ENCODE data around the gene NUCB2.
"Not testable (repeated sequence)": the region's sequence is repeated elsewhere in the genome, so short reads cannot be mapped to it uniquely, and the experiment has no call there.

Gene NUCB2

DNA sequence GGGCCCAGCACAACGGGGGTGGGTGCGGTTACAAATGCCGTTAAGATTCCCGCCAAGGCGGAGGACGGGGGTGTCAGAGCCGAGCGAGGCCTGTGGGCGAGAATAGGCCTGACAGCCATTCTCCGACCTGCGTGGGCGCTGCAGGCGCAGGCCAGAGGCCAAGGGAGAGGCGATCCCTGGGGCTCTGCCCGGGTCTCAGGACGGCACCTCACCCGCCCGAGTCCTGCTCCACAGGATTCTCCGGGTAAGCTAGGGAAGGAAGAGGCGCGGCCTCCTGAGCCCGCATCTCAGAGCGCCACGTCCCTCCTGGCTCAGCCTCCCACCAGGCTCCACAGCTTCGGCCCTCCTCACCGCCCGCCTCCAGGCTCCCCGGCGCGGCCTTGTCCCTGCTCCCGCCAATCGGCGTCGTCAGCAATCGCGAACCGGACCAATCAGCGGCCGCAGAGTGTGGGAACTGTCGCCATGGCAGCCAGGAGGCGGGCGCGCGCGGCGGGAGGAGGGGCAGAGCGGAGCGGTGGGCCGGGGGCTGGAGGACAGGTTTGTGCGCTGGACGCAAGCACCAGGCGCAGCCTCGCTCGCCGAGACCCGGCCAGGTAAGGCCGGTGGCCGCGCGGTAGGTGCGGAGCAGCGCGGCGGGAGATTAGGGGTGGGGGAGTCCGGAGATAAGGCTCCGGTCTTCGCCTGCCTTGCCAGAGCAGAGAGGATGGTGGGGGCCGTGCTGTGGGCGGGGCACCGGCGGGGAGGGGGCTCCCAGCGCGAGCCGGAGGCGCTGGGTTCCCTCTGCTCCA lies at the start of gene NUCB2:
TSS of gene NUCB2 (plus strand) at position 504 of the 788 bp plus-strand sequence. CDS start 18,585 bp downstream, outside the sequence.
- peak; percentile 98 to 99 (median 98) for DNase-seq

DNA sequence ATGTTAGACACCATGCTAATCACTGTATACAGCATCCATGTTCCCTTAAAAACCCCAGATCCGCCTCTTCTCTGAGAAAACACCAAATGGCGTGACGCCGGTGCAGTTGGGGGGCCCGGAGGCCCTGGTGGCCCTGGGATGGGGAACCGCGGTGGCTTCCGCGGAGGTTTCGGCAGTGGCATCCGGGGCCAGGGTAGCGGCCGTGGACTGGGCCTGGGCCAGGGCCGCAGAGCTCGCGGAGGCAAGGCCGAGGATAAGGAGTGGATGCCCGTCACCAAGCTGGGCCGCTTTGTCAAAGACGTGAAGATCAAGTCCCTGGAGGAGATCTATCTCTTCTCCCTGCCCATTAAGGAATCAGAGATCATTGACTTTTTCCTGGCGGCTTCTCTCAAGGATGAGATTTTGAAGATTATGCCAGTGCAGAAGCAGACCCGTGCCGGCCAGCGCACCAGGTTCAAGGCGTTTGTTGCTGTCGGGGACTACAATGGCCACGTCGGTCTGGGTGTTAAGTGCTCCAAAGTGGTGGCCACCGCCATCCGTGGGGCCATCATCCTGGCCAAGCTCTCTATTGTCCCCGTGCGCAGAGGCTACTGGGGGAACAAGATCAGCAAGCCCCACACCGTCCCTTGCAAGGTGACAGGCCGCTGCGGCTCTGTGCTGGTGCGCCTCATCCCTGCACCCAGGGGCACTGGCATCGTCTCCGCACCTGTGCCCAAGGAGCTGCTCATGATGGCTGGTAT lies 48.2 kb upstream of the NUCB2 start:
- not testable (repeated sequence) for DNase-seq

DNA sequence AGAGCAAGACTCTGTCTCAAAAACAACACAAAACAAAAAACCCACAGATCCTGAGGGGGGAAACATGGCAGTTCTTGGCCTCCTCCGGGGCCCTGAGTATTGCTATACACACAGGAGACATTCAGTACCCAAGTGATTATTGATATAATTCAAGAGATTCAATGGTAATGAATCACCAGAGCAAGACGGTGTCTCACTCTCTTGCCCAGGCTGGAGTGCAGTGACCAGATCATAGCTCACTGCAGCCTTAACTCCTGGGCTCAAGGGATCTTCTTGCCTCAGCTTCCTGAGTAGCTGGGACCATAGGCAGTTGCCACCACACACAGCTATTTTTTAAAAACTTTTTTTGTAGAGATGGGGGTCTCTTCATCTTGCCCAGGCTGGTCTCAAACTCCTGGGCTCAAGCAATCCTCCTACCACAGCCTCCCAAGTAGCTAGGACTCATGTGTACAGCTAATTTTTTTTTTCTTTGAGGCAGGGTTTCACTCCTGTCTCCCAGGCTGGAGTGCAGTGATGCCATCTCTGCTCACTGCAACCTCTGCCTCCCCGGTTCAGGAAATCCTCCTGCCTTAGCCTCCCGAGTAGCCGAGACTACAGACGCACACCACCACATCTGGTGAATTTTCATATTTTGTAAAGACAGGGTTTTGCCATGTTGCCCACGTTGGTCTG lies 46.9 kb upstream of the NUCB2 start:
- no peak for DNase-seq

DNA sequence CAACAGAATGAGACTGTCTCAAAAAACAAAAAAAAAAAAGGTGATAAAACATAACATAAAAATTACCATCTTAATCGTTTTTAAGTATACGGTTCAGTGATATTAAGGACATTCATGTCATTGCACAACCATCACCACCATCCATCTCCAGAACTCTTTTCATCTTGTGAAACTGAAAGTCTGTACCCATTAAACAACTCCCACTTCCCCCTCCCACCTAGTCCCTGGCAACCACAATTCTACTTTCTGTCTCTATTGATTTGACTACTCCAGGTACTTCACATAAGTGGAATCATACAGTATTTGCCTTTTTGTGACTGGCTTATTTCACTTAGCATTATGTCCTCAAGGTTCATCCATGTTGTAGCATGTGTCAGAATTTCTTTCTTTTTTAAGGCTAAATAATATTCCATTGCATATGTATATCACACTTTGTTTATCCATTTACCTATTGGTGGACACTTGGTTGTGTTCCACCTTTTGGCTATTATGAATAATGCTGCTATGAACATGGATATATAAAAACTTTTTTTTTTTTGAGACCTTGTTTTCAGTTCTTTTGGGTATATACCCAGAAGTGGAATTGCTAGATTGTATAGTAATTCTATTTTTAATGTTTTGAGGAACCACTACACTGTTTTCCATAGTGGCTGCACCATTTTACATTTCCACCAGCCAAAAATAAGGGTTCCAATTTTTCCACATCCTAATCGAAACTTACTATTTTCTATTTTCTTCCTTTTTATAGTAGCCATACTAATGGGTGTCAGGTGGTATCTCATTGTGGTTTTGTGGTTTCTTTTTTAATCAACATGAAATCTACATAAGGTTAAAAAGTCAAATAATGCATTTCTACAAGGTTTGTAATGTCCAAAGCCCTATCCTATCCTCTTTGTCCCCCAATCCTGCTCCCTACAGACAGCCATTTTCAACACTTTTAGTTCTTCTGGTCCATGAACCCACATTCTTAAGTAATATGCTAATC lies 45.4 kb upstream of the NUCB2 start:
- DNase-seq: no peak

DNA sequence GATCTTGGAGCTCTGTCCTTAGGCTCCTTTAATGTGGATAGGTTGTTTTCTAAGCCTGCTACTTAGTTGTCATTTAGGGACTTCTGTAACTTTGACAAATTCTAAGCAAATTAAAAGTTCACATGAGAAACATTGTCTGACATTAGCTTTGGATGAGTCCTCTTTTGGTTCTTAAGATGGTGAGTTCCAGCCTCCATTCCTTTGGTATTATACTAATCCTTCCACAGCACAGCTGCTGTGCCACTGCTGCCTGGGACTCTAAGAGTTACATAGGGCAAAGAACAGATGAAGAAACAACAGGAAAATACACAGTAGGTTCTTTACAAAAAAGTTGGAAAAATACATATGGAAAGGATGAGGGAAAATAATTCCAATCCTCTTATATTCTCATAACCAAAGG lies 43.4 kb upstream of the NUCB2 start:
- no peak for DNase-seq

DNA sequence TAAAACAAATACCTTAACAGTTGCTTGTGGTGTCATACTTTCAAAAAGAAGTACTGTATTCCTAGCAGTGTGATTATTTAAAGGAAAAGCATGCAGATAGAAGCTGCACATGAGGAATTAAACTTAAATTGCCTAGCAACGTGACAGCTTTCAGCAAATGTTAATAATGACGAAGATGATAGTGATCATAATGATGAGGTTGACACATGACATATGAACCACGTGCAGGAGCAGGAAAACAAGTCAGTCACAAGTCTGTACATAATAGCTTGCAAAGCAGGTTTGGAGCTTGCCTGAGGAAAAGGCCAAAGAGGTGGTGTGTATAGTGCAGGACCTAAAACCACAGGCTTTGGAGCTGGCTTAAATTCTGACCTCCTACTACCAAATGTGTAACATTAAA lies 38.2 kb upstream of the NUCB2 start:
- peak in 2 of 3 experiments; percentile 22 to 55 for DNase-seq

DNA sequence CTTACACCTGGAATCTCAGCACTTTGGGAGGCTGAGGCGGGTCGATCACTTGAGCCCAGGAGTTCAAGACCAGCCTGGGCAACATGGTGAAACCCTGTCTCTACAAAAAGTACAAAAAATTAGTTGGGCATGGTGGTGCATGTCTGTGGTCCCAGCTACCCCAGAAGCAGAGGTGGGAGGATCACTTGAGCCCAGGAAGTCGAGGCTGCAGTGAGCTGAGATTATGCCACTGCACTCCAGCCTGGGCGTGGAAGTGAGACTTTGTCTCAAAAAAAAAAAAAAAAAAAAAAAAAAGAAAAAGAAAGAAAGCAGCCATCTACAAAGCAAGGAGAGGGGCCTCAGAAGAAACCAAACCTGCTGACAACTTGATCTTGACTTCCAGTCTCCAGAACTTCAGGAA lies 36.6 kb upstream of the NUCB2 start:
- not testable (repeated sequence) for DNase-seq

DNA sequence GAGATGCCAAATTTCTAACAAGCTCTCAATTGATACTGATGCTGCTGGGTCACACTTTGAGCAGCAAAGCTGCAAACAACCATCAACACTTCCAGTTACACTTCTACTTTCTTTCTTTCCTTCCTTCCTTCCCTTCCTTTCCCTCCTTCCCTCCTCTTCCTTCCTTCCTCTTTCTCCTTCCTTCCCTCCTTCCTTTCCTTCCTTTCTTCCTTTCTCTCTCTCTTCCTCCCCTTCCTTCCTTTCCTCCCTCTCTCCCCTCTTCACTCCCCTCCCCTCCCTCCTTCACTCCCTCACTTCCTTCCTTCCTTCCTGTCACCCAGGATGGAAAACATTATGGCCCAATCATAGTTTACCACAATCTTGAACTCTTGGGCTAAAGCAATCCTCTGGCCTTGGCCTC lies 35.8 kb upstream of the NUCB2 start:
- no peak for DNase-seq

DNA sequence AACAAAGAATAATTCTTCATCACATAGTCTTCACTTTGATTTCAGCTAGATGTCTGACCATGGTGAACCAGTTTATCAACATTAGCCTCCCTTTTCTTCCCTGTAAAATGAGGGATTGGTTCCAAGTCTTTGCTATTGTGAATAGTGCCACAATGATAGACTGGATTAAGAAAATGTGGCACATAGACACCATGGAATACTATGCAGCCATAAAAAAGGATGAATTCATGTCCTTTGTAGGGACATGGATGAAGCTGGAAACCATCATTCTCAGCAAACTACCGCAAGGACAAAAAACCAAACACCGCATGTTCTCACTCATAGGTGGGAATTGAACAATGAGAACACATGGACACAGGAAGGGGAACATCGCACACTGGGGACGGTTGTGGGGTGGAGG lies 33.6 kb upstream of the NUCB2 start:
- not testable (repeated sequence) for DNase-seq

DNA sequence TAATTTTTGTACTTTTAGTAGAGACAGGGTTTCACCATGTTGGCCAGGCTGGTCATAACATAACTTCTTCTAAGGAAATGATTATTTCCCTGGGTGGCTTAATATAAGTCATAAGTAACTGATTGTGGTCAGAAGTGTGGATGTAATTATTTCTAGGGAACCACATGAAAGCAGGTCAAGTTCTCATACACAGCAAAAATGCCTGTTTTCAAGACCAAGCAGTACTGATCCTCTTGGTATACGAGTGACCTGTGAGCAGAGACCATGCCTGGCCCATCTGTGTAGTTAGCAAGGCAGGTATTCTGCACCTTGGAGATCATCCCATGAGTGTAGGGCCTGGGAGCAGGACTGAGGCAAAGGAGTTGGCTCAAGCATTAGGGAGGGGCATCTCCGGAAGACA lies 32.5 kb upstream of the NUCB2 start:
- no peak for DNase-seq

DNA sequence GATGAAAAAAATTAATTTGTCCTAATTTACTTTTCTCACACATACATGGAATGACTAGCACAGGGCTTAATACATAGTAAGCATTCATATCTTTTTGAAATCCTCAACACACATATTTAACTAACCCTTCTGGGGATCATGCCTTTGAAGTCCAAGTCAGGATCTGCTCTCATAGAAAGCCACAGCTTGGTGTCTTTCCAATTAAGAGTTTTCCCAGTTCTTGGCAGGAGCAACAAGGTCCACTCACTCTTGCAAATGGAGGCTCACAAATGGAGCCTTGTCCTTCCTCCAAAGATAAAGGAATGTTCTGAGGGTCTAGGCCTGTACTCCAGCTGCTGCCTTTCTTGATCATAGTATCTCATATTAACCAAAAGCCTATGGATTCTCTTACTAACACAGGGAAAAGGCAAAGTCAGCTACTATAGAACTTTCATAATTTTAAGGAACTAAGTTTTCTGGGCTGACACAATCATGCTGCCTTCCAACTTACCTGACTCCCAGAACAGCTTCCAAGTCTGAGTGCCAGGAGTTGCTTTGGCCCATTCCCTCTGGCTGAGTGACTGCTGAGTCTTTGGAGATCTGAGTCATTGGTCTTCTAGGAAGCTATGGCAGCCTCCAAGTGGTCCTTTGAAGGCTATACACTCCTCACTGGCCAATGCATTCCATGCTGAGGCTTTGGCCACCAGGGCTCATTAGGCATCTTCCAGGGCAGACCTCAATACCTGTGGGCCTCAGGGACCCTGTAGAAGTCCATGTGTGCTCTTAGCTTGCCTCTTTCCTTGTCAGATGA lies 25.8 kb upstream of the NUCB2 start:
- no peak for DNase-seq

DNA sequence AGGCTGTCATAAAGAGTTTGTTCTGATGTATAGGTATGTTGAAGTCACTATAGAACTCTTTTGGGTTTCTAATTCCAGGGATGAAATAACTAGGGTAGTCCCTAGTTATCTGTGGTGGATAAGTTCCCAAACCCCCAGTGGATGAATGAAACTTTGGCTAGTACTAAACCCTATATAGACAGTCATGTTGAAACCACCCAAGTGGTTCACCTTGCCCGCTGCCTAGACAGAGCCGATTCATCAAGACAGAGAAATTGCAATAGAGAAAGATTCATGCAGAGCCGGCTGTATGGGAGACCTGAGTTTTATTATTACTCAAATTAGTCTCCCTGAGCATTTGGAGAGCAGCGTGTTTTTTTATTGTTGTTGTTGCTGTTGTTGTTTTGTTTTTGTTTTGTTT lies 23.8 kb upstream of the NUCB2 start:
- no peak for DNase-seq

DNA sequence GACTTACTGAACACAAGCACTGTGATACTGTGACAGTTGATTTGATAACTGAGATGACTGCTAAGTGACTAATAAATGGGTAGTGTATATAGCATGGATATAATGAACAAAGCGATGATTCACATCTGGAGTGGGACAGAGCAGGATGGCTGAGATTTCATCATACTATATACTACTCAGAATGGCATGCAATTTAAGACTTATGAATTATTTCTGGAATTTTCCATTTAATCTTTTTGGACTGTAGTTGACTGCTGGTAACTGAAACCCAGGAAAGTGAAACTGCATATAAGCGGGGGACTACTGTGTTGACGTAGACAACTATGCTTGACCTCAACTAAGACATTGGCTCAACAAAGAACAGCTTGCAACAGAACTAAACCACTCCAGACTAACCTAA lies 20.0 kb upstream of the NUCB2 start:
- DNase-seq: no peak

DNA sequence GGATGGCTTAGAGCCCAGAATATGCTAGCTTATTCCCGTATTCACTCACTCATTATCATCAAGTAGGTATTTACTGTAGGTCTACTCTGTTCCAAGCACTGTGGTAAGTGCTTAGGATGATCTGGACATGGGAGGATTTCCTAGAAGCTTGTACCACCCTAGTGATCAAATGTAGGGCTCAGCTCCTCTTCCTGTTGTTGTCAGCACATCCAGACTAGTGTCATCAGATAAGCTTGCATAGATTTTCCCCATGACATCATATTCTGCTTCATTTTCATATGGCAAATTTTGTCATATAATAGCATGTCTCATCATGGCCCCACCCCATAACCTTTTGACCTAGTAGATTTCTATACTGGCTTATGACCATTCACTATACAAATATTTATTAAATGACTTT lies 19.3 kb upstream of the NUCB2 start:
- DNase-seq: no peak

DNA sequence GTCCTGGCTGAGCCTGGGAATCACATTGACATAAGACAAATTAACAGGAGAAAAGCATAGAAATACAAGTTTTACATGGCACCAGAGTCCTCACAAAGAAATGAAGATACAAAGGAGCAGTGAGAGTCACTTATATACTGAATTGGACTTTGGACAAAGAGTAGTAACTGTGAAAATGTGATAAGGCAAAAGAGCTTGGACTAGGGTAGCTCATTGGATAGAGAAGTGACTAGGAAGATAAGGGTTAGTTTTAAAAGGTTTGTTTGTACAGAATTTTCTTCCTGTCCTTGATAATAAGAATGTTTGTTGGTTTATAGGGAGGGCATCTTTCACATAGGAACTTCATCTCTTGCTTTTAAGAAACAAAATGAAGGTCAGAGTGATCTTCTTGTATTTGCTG lies 17.9 kb upstream of the NUCB2 start:
- DNase-seq: no peak

DNA sequence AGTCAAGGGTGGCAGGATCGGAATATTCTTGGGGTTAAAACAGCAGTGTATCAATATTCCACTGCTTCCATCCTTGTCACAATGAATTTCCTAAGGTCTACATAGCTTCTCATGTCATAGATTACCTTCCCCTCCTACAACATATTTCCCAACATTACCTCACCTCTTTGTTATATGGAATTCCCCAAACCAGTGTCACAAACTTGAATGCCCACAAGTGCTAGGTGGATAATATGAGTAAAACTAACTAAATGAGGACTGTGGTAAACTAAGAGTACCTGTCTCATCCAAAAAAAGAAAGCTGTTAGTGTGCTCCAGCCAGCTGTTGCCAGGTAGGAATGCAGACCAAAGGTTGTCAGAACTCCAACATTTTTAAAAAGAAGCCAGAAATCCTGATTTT lies 17.0 kb upstream of the NUCB2 start:
- DNase-seq: no peak

DNA sequence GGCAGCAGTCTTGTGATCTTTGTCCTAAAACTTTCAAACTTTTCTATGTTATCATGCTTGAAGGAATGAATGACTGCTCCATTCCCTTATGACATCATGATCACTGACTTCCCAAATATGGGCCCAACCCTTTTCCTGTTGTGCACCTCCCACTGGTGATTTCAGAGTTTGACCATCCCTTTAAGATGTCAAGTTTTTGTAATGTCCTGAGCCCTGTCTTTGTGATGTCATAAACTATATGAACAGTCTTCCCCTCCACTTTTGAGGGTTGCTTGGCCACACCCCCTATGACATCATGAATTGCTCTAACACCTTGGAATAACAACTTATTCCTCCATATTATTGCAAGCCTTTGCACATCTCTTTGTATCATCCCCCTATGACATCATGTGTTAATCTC lies 16.5 kb upstream of the NUCB2 start:
- no peak for DNase-seq

DNA sequence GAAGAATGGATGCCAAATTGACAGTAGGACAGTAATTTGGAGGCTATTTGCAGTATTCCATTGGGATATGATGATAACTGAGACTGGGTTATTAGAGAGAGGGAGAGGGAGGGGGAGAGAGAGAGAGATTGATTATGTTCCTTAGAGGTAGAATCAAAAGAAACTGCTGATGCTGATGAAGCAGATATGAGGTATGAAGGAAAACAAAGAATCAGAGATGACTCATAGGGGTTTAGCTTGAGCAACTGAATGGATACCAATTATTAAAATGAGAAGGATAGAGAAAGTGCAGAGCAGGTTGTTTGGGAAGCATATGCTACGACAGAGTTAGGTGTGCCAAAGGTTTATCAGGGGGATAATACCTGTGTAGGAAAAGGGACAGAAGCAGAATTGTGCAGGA lies 12.8 kb upstream of the NUCB2 start:
- DNase-seq: no peak

DNA sequence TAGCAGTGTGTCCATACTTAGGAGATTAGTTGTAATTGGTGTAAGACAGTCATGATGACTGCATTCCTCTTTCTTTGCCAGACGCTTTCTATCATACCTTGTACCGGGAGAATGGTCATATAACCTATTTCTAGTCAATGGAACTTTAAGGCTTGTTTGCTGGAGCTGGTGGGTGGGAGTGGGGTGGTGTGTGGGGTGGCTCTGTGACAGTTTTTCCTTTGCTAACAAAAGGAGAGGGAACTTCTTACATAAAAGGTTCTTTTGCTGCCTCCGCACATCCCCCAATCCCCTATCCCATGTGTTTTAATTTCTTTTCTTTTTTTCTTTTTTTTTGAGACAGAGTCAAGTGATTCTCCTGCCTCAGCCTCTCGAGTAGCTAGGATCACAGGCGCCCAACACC lies 9.8 kb upstream of the NUCB2 start:
- DNase-seq: no peak

DNA sequence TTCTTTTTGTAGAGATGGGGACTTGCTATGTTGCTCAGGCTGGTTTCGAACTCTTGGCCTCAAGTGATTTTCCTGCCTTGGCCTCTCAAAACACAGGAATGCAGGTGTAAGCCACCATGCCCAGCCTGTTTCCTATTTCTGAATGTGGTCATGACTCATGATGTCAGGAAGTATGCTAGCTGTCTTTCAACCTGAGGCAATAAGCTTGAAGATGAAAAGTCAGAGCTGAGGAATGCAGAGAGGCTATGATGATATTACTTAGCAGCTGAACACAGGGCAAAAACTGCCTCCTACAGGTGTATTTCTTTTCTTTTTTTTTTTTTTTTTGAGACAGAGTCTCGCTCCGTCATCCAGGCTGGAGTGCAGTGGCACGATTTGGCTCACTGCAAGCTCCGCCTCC lies 9.0 kb upstream of the NUCB2 start:
- DNase-seq: no peak

DNA sequence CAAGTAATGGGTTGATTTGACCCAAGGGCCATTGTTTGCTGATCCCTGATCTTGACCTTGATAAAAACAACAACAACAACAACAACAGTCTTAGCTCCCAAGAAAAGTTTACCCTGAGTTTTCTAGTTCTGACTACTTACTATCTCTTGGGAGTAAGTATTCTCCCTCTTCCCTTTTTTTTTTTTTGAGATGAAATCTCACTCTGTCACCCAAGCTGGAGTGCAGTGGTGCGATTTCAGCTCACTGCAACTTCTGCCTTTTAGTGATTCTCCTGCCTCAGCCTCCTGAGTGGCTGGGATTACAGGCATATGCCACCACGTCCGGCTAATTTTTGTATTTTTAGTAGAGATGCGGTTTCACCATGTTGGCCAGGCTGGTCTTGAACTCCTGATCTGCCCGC lies 8.0 kb upstream of the NUCB2 start:
- not testable (repeated sequence) for DNase-seq

DNA sequence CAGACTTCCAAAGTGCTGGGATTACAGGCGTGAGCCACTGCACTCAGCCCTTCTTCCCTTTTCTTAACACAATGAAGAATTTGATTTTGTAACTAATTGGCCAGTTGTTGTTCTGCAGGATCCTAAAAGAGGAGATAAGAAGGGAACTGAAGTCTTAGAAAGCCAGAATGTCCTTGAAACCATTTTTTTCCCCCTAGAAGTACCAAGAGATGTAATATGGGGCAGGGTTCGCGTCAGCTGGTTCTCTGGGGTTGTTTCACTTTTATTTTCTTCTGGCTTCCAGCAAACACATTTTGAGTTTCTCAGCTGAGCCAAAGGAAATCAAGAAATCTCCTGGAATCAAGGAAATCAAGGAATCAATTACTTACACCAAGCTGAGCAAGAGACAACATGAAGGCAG lies 7.6 kb upstream of the NUCB2 start:
- no peak for DNase-seq

Measured in NCI-H1417 (cell line).